Suprapubic skin (tissue), 4 donors: Measurements from ENCODE around the gene RAB6C. TPM values are rescaled to one million over a fixed set of nuclear protein-coding genes. Genes with fewer than 3 reads are reported as not detected.
"Not testable (repeated sequence)": the region's sequence is repeated elsewhere in the genome, so short reads cannot be mapped to it uniquely, and the experiment has no call there.

Experiments used
- DNase-seq, 2 donors: peaks; one replicate each; pipeline ENCODE4 v3.0.0-alpha.2; 2019; ENCODE audit warnings: low spot score in 2 of 2
- H3K27ac ChIP-seq: fragments of 200-600 bp; sonication (generic); one replicate; pipeline ENCODE4 v1.5.1; 2019
- H3K27me3 ChIP-seq: fragments of 200-600 bp; sonication (generic); one replicate; pipeline ENCODE4 v1.5.1; 2019
- H3K36me3 ChIP-seq: fragments of 200-600 bp; sonication (generic); one replicate; pipeline ENCODE4 v1.5.1; 2019
- H3K4me1 ChIP-seq: fragments of 200-600 bp; sonication (generic); one replicate; pipeline ENCODE4 v1.5.1; 2019
- H3K4me3 ChIP-seq: fragments of 200-600 bp; sonication (generic); one replicate; pipeline ENCODE4 v1.5.1; 2019; ENCODE audit warnings: mild to moderate bottlenecking
- H3K9me3 ChIP-seq: fragments of 200-600 bp; sonication (generic); one replicate; pipeline ENCODE4 v1.5.1; 2019
- CTCF ChIP-seq, 2 donors: fragments of 200-600 bp in 1 of 2; fragments of 450-650 bp in 1 of 2; sonication (generic) in 1 of 2; IDR thresholded peaks; one replicate each; pipeline ENCODE4 v1.5.1; 2016 to 2019; ENCODE audit warnings: antibody characterized with exemption in 2 of 2, mild to moderate bottlenecking in 1 of 2, moderate library complexity in 1 of 2
- EP300 ChIP-seq: sonication (generic); formaldehyde crosslinking; IDR thresholded peaks from one replicate; pipeline ENCODE4 v1.6.1; 2017; ENCODE audit warnings: antibody characterized with exemption
- POLR2A ChIP-seq, 2 donors: fragments of 450-650 bp; IDR thresholded peaks; one replicate each; pipeline ENCODE4 v1.6.1; 2017; ENCODE audit warnings: antibody characterized with exemption in 2 of 2, mild to moderate bottlenecking in 2 of 2, moderate library complexity in 2 of 2
- POLR2AphosphoS5 ChIP-seq, 3 donors: sonication (generic); formaldehyde crosslinking; IDR thresholded peaks; one replicate each; pipeline ENCODE4 v1.6.1; 2017; ENCODE audit warnings: antibody characterized with exemption in 3 of 3
- WGBS: methylation state at CpG from one replicate; pipeline ENCODE4 v1.1.5; 2018; 5-methylcytosine and 5-hydroxymethylcytosine counted together
- total RNA-seq, 4 donors: library from RNA; depleted of rRNA; stranded (reverse); fragments of >200 nt; gene quantifications; one replicate each; pipeline ENCODE4 v1.1.0, GENCODE V29; 2016

The RAB6C gene
- total RNA-seq, 4 donors from 2014 or later, result 0.40 TPM; not detected in 3

- H3K4me1 ChIP-seq, result no peaks in the 10 kb centered on the region
- H3K9me3 ChIP-seq, result no peaks in the 10 kb centered on the region
- H3K4me3 ChIP-seq, result no peak overlapping the region
- H3K27me3 ChIP-seq, result peaks cover 2% of the 10 kb centered on the region
- H3K36me3 ChIP-seq, result no peaks in the 10 kb centered on the region
- no peak overlapping the region for H3K27ac ChIP-seq
- TF ChIP-seq POLR2A (IDR thresholded peaks at IDR 0.05) (no peak), CTCF (IDR thresholded peaks at IDR 0.05) (no peak), EP300 (no peak), POLR2AphosphoS5 (IDR thresholded peaks at IDR 0.05) (no peak)
- DNase-seq, result no peak
Observed at GRCh38 chr2:129945557-129945956, 33.9 kb upstream of the RAB6C start.

GRCh38 chr2:129947712-129948111 is 31.8 kb upstream of the RAB6C start:
- H3K36me3 ChIP-seq, H3K4me3 ChIP-seq, DNase-seq, H3K9me3 ChIP-seq, H3K4me1 ChIP-seq, H3K27ac ChIP-seq, H3K27me3 ChIP-seq: not testable (repeated sequence)
- WGBS, result 46% methylated on average over 2 of the region's 2 CpGs

- not testable (repeated sequence) for H3K9me3 ChIP-seq, DNase-seq, H3K36me3 ChIP-seq, H3K4me1 ChIP-seq, H3K27ac ChIP-seq, H3K4me3 ChIP-seq, H3K27me3 ChIP-seq
- 67% methylated on average over 6 of the region's 6 CpGs for WGBS
Observed at GRCh38 chr2:129956171-129956570, 23.3 kb upstream of the RAB6C start.

GRCh38 chr2:129957891-129958290 is 21.6 kb upstream of the RAB6C start:
- no peaks in the 10 kb centered on the region for H3K4me1 ChIP-seq
- no peak for TF ChIP-seq POLR2AphosphoS5 (IDR thresholded peaks at IDR 0.05)
- TF ChIP-seq CTCF (IDR thresholded peaks at IDR 0.05), result no peak
- no peak for TF ChIP-seq EP300
- TF ChIP-seq POLR2A (IDR thresholded peaks at IDR 0.05), result no peak
- no peak for DNase-seq
- H3K27me3 ChIP-seq, result no peaks in the 10 kb centered on the region
- no peaks in the 10 kb centered on the region for H3K36me3 ChIP-seq
- H3K27ac ChIP-seq, result no peak overlapping the region
- H3K4me3 ChIP-seq, result no peak overlapping the region
- no peaks in the 10 kb centered on the region for H3K9me3 ChIP-seq
- 39% methylated on average over 4 of the region's 4 CpGs for WGBS

- H3K4me1 ChIP-seq, H3K9me3 ChIP-seq, H3K27me3 ChIP-seq, H3K4me3 ChIP-seq, H3K36me3 ChIP-seq, DNase-seq, H3K27ac ChIP-seq: not testable (repeated sequence)
- WGBS, result 40% methylated on average over 4 of the region's 4 CpGs
Observed at GRCh38 chr2:129958736-129959135, 20.7 kb upstream of the RAB6C start.

- peaks cover 14% of the 10 kb centered on the region for H3K27me3 ChIP-seq
- H3K36me3 ChIP-seq, H3K4me1 ChIP-seq, DNase-seq, H3K4me3 ChIP-seq, H3K27ac ChIP-seq, H3K9me3 ChIP-seq: not testable (repeated sequence)
- 37% methylated on average over 4 of the region's 4 CpGs for WGBS
Observed at GRCh38 chr2:129968605-129969004, 10.9 kb upstream of the RAB6C start.

- H3K9me3 ChIP-seq, result no peaks in the 10 kb centered on the region
- no peak overlapping the region for H3K4me3 ChIP-seq
- peaks cover 38% of the 10 kb centered on the region for H3K27me3 ChIP-seq
- H3K27ac ChIP-seq, result no peak overlapping the region
- peaks cover 7% of the 10 kb centered on the region for H3K4me1 ChIP-seq
- no peak for TF ChIP-seq POLR2A (IDR thresholded peaks at IDR 0.05)
- no peak for TF ChIP-seq POLR2AphosphoS5 (IDR thresholded peaks at IDR 0.05)
- TF ChIP-seq CTCF (IDR thresholded peaks at IDR 0.05), result no peak
- no peak for TF ChIP-seq EP300
- no peak for DNase-seq
- no peaks in the 10 kb centered on the region for H3K36me3 ChIP-seq
- 86% methylated on average over 9 of the region's 9 CpGs for WGBS
Observed at GRCh38 chr2:129975016-129975774, 4.3 kb upstream of the RAB6C start.

GRCh38 chr2:129976969-129977368 is 2.5 kb upstream of the RAB6C start:
- not testable (repeated sequence) for H3K4me3 ChIP-seq, H3K27ac ChIP-seq, H3K36me3 ChIP-seq, H3K9me3 ChIP-seq, H3K4me1 ChIP-seq, DNase-seq
- peaks cover 45% of the 10 kb centered on the region for H3K27me3 ChIP-seq
- 56% methylated on average over 3 of the region's 3 CpGs for WGBS
